Lower leg skin (tissue), 3 donors: Measurements from ENCODE around the gene TMTC1.

ENCODE experiments used
- CTCF ChIP-seq, 3 donors: fragments of 450-650 bp; IDR thresholded peaks; one replicate each; pipeline ENCODE4 v1.5.1; 2016; ENCODE audit warnings: antibody characterized with exemption in 3 of 3, mild to moderate bottlenecking in 3 of 3, moderate library complexity in 2 of 3
- POLR2A ChIP-seq, 2 donors: fragments of 450-650 bp; IDR thresholded peaks; one replicate each; pipeline ENCODE4 v1.6.1; 2016 to 2017; ENCODE audit warnings: antibody characterized with exemption in 2 of 2, mild to moderate bottlenecking in 1 of 2, moderate library complexity in 1 of 2

- no peak for TF ChIP-seq POLR2A (IDR thresholded peaks at IDR 0.05)
- no peak for TF ChIP-seq CTCF (IDR thresholded peaks at IDR 0.05)
These were observed 15.4 kb downstream of the TMTC1 start for GRCh38 chr12:29768372-29768771.
